Measurements from ENCODE around the gene HTR3E.

GRCh38 chr3:184059424-184059823 lies 37.4 kb upstream of the HTR3E start:
- TF ChIP-seq FOXO4 (CRISPR knock-in tag; conservative IDR thresholded peaks at IDR 0.05) (no peak), ZNF660 (CRISPR knock-in tag; IDR thresholded peaks at IDR 0.05; ENCODE audit: borderline replicate concordance, low read depth) (no peak)

All from HepG2 (cell line).